Smooth muscle cell (in vitro differentiated cells): ENCODE data around the gene ZNF567. TPM values are rescaled to one million over a fixed set of nuclear protein-coding genes. Genes with fewer than 3 reads are reported as not detected.

Source experiments
- DNase-seq: peaks from one replicate; lab custom pipeline; 2025; ENCODE audit not compliant: unreplicated experiment; lab: John Stamatoyannopoulos, UW
- H2AFZ ChIP-seq: fragments of 200-600 bp; sonication (generic); 2 replicates; pipeline ENCODE4 v1.6.0; 2016; ENCODE audit warnings: antibody characterized with exemption, low read depth, mild to moderate bottlenecking
- H3F3A ChIP-seq: fragments of 200-600 bp; sonication (generic); 2 replicates; pipeline ENCODE4 v1.6.0; 2017; ENCODE audit warnings: antibody characterized with exemption, low read depth
- H3K27ac ChIP-seq: fragments of 200-600 bp; sonication (generic); 2 replicates; pipeline ENCODE4 v1.5.1; 2016; ENCODE audit warnings: low read depth, mild to moderate bottlenecking
- H3K27me3 ChIP-seq: fragments of 200-600 bp; sonication (generic); 2 replicates; pipeline ENCODE4 v1.6.1; 2016; ENCODE audit warnings: low read depth, mild to moderate bottlenecking
- H3K36me3 ChIP-seq: fragments of 200-600 bp; sonication (generic); 2 replicates; pipeline ENCODE4 v1.5.1; 2016; ENCODE audit warnings: low read depth
- H3K4me1 ChIP-seq: fragments of 200-600 bp; sonication (generic); 2 replicates; pipeline ENCODE4 v1.5.1; 2016; ENCODE audit warnings: low read depth
- H3K4me2 ChIP-seq: fragments of 200-600 bp; sonication (generic); 2 replicates; pipeline ENCODE4 v1.6.0; 2016; ENCODE audit warnings: mild to moderate bottlenecking
- H3K4me3 ChIP-seq: fragments of 200-600 bp; sonication (generic); 2 replicates; pipeline ENCODE4 v1.5.1; 2016; ENCODE audit warnings: mild to moderate bottlenecking
- H3K79me2 ChIP-seq: fragments of 200-600 bp; sonication (generic); 2 replicates; pipeline ENCODE4 v1.6.0; 2016; ENCODE audit warnings: low read depth, mild to moderate bottlenecking
- H3K9ac ChIP-seq: fragments of 200-600 bp; sonication (generic); 2 replicates; pipeline ENCODE4 v1.6.0; 2016; ENCODE audit warnings: low read depth
- H3K9me3 ChIP-seq: fragments of 200-600 bp; sonication (generic); replicated peaks from 2 replicates; pipeline ENCODE4 v1.5.1; 2016; ENCODE audit warnings: low read depth
- H4K20me1 ChIP-seq: fragments of 200-600 bp; sonication (generic); 2 replicates; pipeline ENCODE4 v1.6.0; 2016; ENCODE audit warnings: low read depth
- CTCF ChIP-seq: fragments of 200-600 bp; sonication (generic); IDR thresholded peaks from 2 replicates; pipeline ENCODE4 v1.5.1; 2017; ENCODE audit warnings: borderline replicate concordance, mild to moderate bottlenecking, antibody characterized with exemption; ENCODE audit not compliant: insufficient read depth, poor library complexity, severe bottlenecking
- WGBS: methylation state at CpG from one replicate; pipeline ENCODE4 v1.1.7; 2016; ENCODE audit warnings: low lambda C conversion rate; 5-methylcytosine and 5-hydroxymethylcytosine counted together
- polyA plus RNA-seq: library from polyadenylated mRNA; unstranded; fragments of >200 nt; fragmentation: Nextera tagmentation; extraction: Ambion mirVana; gene quantifications from 2 replicates; pipeline ENCODE4 v1.2.1, GENCODE V29; 2016
- total RNA-seq: library from RNA; depleted of rRNA; stranded (reverse); fragments of >200 nt; gene quantifications from 2 replicates; pipeline ENCODE4 v1.2.3, GENCODE V29; 2014

ZNF567 gene
- total RNA-seq (8.0 and 11.3 TPM in 2 replicates), polyA plus RNA-seq (5.3 and 10.1 TPM in 2 replicates)

GRCh38 chr19:36687214-36688056 is at the start of gene ZNF567:
ZNF567 (plus strand) TSS chr19:36687612; CDS start chr19:36694868, 7,256 bp downstream.
- Histone ChIP-seq H3K4me3 (peak within 1 kb of the TSS; percentile 86), H2AFZ (peak within 1 kb of the TSS; percentile 94), H3K4me2 (peak within 1 kb of the TSS; percentile 87), H3K27me3 (no peaks in the 10 kb centered on the region), H3K9me3 (no peaks in the 10 kb centered on the region), H3K27ac (peak within 1 kb of the TSS; percentile 47), H3K36me3 (peaks cover 34% of the 10 kb centered on the region), H3K4me1 (peaks cover 7% of the 10 kb centered on the region), H4K20me1 (no peaks in the 10 kb centered on the region), H3K79me2 (peaks cover 37% of the 10 kb centered on the region), H3F3A (peaks cover 7% of the 10 kb centered on the region), H3K9ac (peak within 1 kb of the TSS; percentile 80)
- DNase-seq = peak; percentile 69
- under 1% methylated on average over 66 of the region's 69 CpGs for whole genome bisulfite sequencing
- TF ChIP-seq CTCF = no peak

GRCh38 chr19:36638862-36639510 is 48.4 kb upstream of the ZNF567 start:
- Histone ChIP-seq H3K9ac (no peak overlapping the region), H3K4me1 (no peaks in the 10 kb centered on the region), H3K36me3 (peaks cover 42% of the 10 kb centered on the region), H3K4me2 (no peak overlapping the region), H3F3A (peaks cover 13% of the 10 kb centered on the region), H3K4me3 (peak overlapping the region; percentile 1), H2AFZ (no peak overlapping the region), H3K9me3 (peaks cover 76% of the 10 kb centered on the region), H3K79me2 (no peaks in the 10 kb centered on the region), H3K27me3 (no peaks in the 10 kb centered on the region), H3K27ac (no peak overlapping the region), H4K20me1 (no peaks in the 10 kb centered on the region)
- 95% methylated on average over 5 of the region's 5 CpGs for WGBS
- TF ChIP-seq CTCF = no peak
- DNase-seq = no peak

DNA sequence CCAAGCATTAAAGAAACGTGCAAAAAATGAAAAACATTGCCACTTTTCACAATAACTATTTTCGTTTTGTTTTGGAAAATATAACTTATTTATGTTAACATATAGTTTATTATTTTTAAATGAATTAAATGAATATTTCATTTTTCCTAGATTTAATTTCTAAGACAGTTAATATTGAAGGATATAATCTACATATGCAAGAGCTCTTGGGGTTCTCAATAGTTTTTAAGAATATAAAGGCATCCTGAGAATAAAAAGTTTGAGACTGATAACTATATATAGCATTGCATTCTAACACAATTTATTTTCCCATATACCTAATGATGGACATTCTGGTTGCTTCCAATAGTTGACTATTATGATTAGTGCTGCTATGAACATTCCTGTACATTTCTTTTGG is 40.7 kb upstream of the ZNF567 start:
- no peak for DNase-seq
- Histone ChIP-seq H3K4me1 (no peaks in the 10 kb centered on the region), H3K36me3 (peaks cover 73% of the 10 kb centered on the region), H3K9ac (no peak overlapping the region), H3K4me2 (no peak overlapping the region), H3K9me3 (peaks cover 78% of the 10 kb centered on the region), H3K27ac (no peak overlapping the region), H3K27me3 (no peaks in the 10 kb centered on the region), H2AFZ (no peak overlapping the region), H3K79me2 (no peaks in the 10 kb centered on the region), H4K20me1 (no peaks in the 10 kb centered on the region), H3K4me3 (peak overlapping the region; percentile 8), H3F3A (no peaks in the 10 kb centered on the region)
- no peak for TF ChIP-seq CTCF
- WGBS = 93% methylated on average over 2 of the region's 2 CpGs
